ENCODE data around the gene PNO1.

PNO1 gene

DNA sequence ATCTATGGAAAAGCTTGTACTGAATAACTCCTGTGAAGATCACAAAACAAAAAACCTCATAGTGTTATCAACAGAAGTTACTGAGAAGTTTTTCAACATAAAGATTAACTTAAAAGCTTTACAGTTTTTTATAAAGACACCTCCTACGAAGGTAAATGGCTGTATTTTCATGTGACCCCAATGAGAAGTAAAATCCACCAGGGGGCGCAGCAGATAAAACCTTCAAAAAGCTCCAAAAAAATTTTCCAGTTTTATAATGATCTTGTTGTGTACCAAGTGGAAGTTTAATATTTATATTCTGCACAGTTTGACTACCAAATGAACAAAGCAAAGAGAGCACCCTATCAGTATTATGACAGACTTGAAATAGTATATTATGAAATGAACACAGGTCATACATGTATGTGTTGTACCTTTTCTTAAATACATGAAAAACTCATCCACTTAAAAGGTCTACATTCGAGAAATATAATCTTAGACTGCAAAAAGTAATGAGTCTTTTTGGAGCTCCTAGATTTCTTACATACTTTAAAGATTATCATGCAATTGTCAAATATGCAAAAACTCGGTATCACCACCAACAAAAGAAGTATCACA, 38.5 kb downstream of the PNO1 start:
- DNase-seq = peak; percentile 43

DNA sequence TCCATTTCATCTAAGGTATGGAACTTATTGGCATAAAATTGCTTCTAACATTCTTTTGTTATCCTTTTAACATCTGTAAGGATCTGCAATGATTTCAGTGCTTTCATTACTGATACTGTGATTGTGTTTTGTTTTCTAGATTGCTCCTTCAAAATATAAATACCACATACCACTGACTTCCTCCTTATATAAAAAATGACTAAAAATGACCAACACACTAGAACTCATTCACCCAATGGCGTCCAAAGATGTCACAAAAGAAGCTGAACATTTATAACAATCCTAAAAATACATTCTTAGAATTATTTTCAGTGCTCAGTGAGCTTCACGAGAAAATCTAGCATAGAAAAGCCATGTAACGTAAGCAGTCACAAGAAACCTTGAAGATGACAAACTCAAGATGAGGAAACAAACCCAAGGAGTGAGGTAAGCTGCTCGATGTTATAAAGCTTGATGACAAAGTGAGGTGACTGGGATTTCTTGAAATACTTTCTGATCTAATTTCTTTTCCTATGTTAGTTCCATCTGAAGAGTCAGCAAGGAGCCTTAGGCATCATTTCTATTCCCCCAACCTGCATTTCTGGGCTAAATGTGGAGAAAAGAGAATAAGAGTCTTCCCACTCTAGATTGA, 42.6 kb downstream of the PNO1 start:
- no peak for DNase-seq

DNA sequence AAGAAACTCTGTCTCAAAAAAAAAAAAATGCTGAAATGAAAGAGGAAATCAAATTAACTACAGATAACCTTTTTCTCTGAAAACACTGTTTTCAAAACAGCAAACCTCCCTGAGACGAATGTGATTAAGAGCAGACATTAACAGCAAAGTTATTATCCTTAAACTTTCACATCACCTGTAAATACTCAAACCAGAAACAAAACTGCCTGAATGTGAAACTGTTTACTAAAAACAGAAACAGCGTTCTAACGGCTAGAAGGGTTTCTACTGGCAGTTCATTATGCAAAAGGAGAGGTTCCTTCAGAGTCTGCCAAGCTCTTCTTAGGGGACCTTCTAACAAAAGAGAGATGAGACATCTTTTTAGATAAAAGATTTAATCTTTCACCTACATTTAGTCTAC, 45.9 kb downstream of the PNO1 start:
- DNase-seq = no peak

DNA sequence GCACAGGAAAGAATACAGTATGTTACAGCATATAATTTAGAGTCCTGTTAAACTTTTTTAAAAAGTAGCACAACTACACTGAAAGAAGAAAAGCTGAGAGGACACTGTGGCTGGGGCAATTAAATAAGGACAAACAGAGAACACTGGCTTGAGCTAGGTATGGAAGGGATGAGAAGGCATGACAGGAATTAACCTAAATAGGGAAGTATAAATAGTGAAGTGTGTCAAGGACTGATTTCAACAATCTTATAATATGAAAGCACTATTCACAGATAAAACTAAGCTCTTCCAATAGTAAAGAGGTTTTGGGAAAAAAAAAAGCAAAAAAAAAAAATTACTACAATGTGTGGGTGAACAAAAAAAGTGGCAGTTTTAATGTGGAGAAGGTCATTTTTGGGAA, 49.1 kb downstream of the PNO1 start:
- no peak for DNase-seq

DNA sequence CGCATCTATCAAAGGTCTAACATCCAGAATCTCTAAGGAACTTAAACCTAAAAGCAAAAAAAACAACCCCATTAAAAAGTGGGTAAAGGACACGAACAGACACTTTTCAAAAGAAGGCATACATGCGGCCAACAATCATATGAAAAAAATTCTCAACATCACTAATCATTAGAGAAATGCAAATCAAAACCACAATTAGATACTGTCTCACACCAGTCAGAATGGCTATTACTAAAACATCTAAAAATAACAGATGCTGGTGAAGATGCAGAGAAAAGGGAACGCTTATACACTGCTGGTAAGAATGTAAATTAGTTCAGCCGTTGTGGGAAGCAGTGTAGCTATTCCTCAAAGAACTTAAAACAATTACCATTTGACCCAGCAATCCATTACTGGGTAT, 56.7 kb downstream of the PNO1 start:
- DNase-seq = no peak

DNA sequence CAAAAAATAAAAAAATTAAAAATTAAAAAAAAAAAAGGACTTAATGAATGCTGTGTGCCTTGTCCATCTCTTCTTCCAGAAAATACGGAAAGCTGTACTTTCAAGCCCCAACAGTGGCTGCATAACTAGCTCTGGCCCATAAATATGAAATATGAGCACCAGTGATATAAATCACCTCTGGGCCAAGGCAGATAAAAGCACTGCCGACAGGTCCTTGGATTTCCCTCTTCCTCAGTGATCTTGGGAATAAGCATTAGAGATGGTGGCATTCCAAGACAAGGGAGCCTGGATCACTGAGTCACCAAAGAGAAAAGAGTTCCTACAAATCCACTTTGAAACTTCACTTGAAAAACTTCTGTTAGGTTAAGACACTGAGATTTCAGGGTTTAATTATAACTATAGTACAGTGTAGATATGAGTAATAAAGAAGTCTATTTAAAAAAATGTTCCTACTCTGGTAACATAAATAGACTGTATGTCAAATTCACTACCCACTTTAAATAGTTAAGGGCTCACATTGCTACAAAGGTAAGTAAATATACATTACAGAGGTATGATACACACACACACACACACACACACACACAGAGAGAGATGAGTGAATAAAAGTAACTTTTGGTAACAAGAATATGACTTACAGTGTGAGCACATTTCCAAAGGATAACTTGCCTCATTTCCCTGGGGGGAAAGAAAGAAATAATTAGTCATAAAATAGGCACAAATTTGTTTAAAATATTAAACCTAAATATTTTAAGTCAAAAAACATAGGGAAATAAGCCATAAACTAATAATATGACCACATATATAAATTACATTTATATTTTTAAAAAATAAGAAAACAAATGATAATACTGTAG, 59.0 kb downstream of the PNO1 start:
- DNase-seq = no peak

DNA sequence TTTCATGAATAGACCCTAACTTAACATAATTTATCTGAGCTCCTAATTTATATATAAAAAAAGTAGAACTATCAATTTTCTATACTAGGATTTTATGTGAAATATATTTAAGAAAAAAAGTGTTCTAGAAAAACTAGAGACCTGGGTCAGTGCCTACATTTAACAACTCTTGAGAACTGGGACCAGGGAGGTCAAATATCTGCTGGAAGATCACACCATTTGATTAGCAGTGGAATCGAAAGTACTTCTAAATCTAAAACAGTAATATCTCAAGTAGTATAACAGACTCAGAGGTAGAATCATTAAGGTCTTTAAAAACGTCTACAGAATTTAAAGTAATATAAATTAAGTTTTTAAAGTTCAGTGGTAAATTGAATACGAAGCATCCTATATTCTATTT, 60.0 kb downstream of the PNO1 start:
- DNase-seq = no peak

GRCh38 chr2:68218343-68218901, 60.7 kb downstream of the PNO1 start:
- no peak for DNase-seq

GRCh38 chr2:68222287-68222686, 64.6 kb downstream of the PNO1 start:
- DNase-seq = no peak

DNA sequence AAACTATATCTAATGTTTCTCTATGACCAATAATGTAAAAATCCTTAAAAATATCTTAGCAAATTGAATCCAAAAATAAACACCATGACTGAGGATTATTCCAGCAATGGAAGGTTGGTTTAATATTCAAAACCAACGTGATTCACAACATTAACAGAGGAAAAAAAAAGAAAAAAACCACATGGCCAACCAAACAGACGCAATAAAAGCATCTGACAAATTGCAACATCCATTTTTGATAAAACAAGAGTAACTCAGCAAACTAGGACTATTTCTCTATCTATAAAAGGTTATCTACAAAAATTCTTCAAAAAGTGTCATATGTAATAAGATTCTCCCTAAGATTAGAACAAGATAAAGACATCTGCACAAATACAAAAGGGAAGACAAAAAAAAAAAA, 65.7 kb downstream of the PNO1 start:
- no peak for DNase-seq

- DNase-seq = no peak
These were observed 67.5 kb downstream of the PNO1 start for GRCh38 chr2:68225119-68225632.
